ENCODE data around the gene BLMH.

- TF ChIP-seq POLR2A (IDR thresholded peaks at IDR 0.05; ENCODE audit: low read depth, low read length) (no peak), CTCF (IDR thresholded peaks at IDR 0.05 in 2 of 3, conservative IDR thresholded peaks at IDR 0.05 in 1 of 3; ENCODE audit: control insufficient read depth in 2 of 3, extremely low read depth in 1 of 3, insufficient read depth in 1 of 3, low read depth in 3 of 3, low read length in 3 of 3) (no peak)
These were observed 51.6 kb downstream of the BLMH start for GRCh38 chr17:30240177-30240576.

All from GM12878 (cell line).